Esophagus squamous epithelium (tissue), 5 donors: ENCODE measurements around the gene DDX52. TPM values are rescaled to one million over a fixed set of nuclear protein-coding genes. Genes with fewer than 3 reads are reported as not detected.

Experiments
- DNase-seq: peaks from one replicate; lab custom pipeline; 2025; lab: John Stamatoyannopoulos, UW
- H3K27ac ChIP-seq, 4 donors: fragments of 200-600 bp; sonication (generic); one replicate each; pipeline ENCODE4 v1.5.1; 2016 to 2019; ENCODE audit warnings: mild to moderate bottlenecking in 1 of 4
- H3K27me3 ChIP-seq, 4 donors: fragments of 200-600 bp; sonication (generic); 1 replicate in 3 of 4; 2 replicates in 1 of 4; pipeline versions ENCODE4 v1.5.1 to v1.6.0; 2017 to 2021; ENCODE audit warnings: antibody characterized with exemption in 1 of 4
- H3K36me3 ChIP-seq, 3 donors: fragments of 200-600 bp; sonication (generic); one replicate each; pipeline ENCODE4 v1.5.1; 2016 to 2019
- H3K4me1 ChIP-seq, 3 donors: fragments of 200-600 bp; sonication (generic); one replicate each; pipeline ENCODE4 v1.5.1; 2017 to 2019
- H3K4me3 ChIP-seq, 4 donors: fragments of 200-600 bp; sonication (generic); 1 replicate in 3 of 4; 2 replicates in 1 of 4; pipeline ENCODE4 v1.5.1; 2016 to 2019; ENCODE audit warnings: mild to moderate bottlenecking in 2 of 4, moderate library complexity in 1 of 4
- H3K9me3 ChIP-seq, 3 donors: fragments of 200-600 bp; sonication (generic); one replicate each; pipeline ENCODE4 v1.5.1; 2016 to 2019
- POLR2A ChIP-seq, 4 donors: fragments of 450-650 bp; IDR thresholded peaks; one replicate each; pipeline ENCODE4 v1.6.1; 2017; ENCODE audit warnings: antibody characterized with exemption in 4 of 4, mild to moderate bottlenecking in 4 of 4, moderate library complexity in 3 of 4
- WGBS, 2 donors: methylation state at CpG; one replicate each; pipeline ENCODE4 v1.1.5; 2018; 5-methylcytosine and 5-hydroxymethylcytosine counted together
- intact Hi-C: fragments of 100-400 bp; cut with DNase I; formaldehyde crosslinking; loops from one replicate; pipeline ENCODE4 v1.15.0; 2022
- total RNA-seq, 4 donors: library from RNA; depleted of rRNA; stranded (reverse); fragments of >200 nt; gene quantifications; one replicate each; pipeline ENCODE4 v1.1.0, GENCODE V29; 2016
- TF ChIP-seq, protein P1 (sequence below), 6 experiments: fragments of 450-650 bp in 4 of 6; fragments of 200-600 bp in 2 of 6; sonication (generic) in 2 of 6; IDR thresholded peaks; one replicate each; pipeline ENCODE4 v1.5.1; 2016 to 2019; ENCODE audit warnings: antibody characterized with exemption in 6 of 6, mild to moderate bottlenecking in 4 of 6, moderate library complexity in 4 of 6
- donor health status: DM: yes; HTN: yes; CAD: no.

DDX52 gene
- total RNA-seq, 4 donors from 2014 or later: 13.3 to 27.7 (median 21.6) TPM

DNA sequence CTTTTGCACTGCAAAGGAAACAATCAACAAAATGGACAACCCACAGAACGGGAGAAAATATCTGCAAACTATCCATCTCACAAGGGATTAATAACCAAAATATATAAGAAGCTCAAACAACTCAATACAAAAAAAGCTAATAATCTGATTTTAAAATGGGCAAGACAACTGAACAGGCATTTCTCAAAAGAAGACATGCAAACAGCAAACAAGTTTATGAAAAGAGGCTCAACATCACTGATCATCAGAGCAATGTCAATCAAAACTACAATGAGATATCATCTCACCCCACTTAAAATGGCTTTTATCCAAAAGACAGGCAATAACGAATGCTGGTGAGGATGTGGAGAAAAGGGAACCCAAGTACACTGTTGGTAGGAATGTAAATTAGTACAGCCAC lies 68.8 kb downstream of the DDX52 start:
- intact Hi-C loops: no loop called here
- TF ChIP-seq POLR2A (IDR thresholded peaks at IDR 0.05): no peak
- TF ChIP-seq, protein P1, sequence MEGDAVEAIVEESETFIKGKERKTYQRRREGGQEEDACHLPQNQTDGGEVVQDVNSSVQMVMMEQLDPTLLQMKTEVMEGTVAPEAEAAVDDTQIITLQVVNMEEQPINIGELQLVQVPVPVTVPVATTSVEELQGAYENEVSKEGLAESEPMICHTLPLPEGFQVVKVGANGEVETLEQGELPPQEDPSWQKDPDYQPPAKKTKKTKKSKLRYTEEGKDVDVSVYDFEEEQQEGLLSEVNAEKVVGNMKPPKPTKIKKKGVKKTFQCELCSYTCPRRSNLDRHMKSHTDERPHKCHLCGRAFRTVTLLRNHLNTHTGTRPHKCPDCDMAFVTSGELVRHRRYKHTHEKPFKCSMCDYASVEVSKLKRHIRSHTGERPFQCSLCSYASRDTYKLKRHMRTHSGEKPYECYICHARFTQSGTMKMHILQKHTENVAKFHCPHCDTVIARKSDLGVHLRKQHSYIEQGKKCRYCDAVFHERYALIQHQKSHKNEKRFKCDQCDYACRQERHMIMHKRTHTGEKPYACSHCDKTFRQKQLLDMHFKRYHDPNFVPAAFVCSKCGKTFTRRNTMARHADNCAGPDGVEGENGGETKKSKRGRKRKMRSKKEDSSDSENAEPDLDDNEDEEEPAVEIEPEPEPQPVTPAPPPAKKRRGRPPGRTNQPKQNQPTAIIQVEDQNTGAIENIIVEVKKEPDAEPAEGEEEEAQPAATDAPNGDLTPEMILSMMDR (IDR thresholded peaks at IDR 0.05): no peak
- Histone ChIP-seq H3K4me3 (no peak overlapping the region), H3K27ac (no peak overlapping the region), H3K27me3 (no peaks in the 10 kb centered on the region), H3K4me1 (no peaks in the 10 kb centered on the region), H3K36me3 (peaks cover 0 to 100% (median 21%) of the 10 kb centered on the region in 3 donors), H3K9me3 (no peaks in the 10 kb centered on the region)
- DNase-seq: no peak
- 96 to 98% methylated on average over 2 of the region's 2 CpGs for WGBS, 2 donors

DNA sequence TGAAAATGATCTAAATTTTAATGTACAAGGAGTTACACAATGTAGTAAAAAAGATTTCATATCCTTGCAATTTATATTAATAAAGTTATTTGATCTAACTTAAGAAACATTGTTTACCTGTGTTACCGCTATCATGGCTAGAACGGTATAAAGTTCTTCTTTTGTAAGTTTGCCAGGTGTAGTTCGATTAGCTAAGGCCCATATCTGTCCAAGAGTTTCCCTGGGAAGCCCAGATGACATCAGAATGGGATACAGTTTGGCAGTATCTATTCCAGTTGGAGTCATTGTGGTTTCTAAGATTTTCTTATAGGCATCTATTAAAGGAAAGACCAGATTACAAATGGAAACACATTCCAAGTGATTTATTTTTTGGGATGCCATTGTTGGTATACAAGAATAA lies 71.6 kb downstream of the DDX52 start:
- WGBS, 2 donors: 77 to 86% methylated on average over 3 of the region's 3 CpGs
- no peaks in the 10 kb centered on the region for H3K4me1 ChIP-seq
- TF ChIP-seq, protein P1 (IDR thresholded peaks at IDR 0.05): no peak
- TF ChIP-seq POLR2A (IDR thresholded peaks at IDR 0.05): no peak
- DNase-seq: no peak
- H3K36me3 ChIP-seq: peaks cover 5 to 100% (median 26%) of the 10 kb centered on the region in 3 donors
- H3K4me3 ChIP-seq: no peak overlapping the region
- no peaks in the 10 kb centered on the region for H3K27me3 ChIP-seq
- no peak overlapping the region for H3K27ac ChIP-seq
- intact Hi-C loops: no loop called here
- no peaks in the 10 kb centered on the region for H3K9me3 ChIP-seq

DNA sequence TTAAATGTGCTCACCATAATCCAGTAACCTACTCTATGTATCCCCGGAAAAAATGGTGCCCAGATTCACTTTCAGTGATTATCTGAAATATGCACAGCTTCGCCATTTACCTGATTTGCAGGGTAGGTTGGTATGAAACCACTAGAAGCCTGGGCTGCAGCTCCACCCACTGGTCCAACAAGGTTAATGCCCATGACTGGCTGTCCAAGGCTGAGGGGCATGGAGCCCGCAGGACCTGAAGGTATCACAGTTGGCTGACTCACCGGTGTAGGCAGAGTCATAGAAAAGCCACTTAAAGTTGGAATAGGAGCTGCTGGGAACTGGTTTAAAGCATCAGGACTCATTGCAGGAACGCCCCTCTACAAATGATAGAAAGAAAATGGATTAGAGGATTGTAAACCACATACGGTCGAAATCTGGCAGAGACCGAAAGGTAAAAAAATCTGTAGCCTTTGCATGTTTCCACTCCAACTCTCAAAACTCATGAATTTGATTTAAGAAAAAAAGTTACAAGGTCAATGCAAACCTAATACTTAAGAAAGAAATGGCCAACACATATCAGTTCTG lies 72.6 kb downstream of the DDX52 start:
- Histone ChIP-seq H3K27me3 (no peaks in the 10 kb centered on the region), H3K4me1 (no peaks in the 10 kb centered on the region), H3K36me3 (peaks cover 5 to 92% (median 28%) of the 10 kb centered on the region in 3 donors), H3K27ac (no peak overlapping the region), H3K4me3 (no peak overlapping the region), H3K9me3 (no peaks in the 10 kb centered on the region)
- intact Hi-C loops: no loop called here
- TF ChIP-seq POLR2A (IDR thresholded peaks at IDR 0.05): no peak
- TF ChIP-seq, protein P1 (IDR thresholded peaks at IDR 0.05): peak in 5 of 6 experiments; percentile 22 to 67 (median 28)
- WGBS, 2 donors: 82 to 83% methylated on average over 6 to 8 of the region's 8 CpGs
- DNase-seq: no peak

DNA sequence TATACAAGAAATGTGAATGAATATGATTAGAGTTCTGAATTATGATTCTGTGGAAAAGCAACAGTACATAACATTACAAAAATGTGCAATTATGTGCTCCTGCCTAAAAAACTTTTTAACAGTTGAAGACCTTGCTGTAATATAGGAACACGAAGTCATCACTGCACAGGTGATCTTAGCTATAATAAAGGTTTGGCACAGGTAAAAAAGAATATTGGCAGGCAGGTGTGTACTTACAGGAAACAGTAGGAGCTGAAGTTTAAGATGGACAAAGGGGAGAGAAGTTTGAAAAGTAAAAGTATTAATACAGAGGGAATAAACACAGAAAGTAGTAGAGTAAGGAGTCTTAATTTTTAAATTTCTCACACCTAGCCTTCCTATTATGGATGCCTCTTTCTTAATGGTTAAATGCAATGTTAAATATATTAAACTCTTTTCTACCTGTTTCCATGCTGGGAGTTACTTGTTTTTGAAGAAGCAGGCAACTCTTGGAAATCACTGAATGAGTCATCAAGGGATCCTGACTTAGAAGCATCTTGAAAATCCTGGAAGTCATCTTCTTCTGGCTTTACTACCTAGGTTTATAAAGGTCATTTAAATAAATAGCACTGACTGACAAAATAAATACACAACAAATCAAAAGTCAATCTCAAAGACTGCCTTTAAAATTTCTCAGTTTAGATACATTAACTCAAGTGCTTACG lies 74.7 kb downstream of the DDX52 start:
- Histone ChIP-seq H3K27ac (no peak overlapping the region), H3K36me3 (peaks cover 5 to 89% (median 19%) of the 10 kb centered on the region in 3 donors), H3K4me3 (no peak overlapping the region), H3K4me1 (no peaks in the 10 kb centered on the region), H3K9me3 (no peaks in the 10 kb centered on the region), H3K27me3 (no peaks in the 10 kb centered on the region)
- no peak for DNase-seq
- intact Hi-C loops: no loop called here
- WGBS, 2 donors: 93 to 97% methylated on average over 2 of the region's 2 CpGs
- TF ChIP-seq, protein P1 (IDR thresholded peaks at IDR 0.05): no peak
- no peak for TF ChIP-seq POLR2A (IDR thresholded peaks at IDR 0.05)

DNA sequence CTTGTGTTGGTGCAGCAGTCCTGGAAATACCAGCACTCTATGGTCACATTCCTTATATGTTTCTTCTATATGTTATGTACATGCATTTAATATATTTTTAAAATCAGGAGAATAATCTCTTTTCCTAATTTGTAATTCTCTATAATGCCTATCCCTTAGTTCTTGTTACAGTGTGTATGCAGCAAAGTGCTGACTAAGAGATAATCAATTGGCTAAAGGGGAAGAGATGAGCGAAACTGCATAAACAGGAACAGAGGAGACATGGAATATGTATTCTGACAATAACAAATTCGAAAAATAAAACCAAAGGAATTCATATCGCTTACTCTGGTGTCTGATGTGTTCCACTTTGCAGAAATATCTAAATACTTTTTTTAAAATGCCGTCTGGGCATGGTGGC lies 75.7 kb downstream of the DDX52 start:
- WGBS, 2 donors: 88 to 90% methylated on average over 4 of the region's 4 CpGs
- TF ChIP-seq POLR2A (IDR thresholded peaks at IDR 0.05): no peak
- TF ChIP-seq, protein P1 (IDR thresholded peaks at IDR 0.05): no peak
- H3K36me3 ChIP-seq: peaks cover 5 to 85% (median 19%) of the 10 kb centered on the region in 3 donors

More for the DNA sequence above, 75.7 kb downstream of the DDX52 start:
- no peak overlapping the region for H3K4me3 ChIP-seq
- no peak overlapping the region for H3K27ac ChIP-seq
- intact Hi-C loops: no loop called here
- no peaks in the 10 kb centered on the region for H3K9me3 ChIP-seq
- no peaks in the 10 kb centered on the region for H3K27me3 ChIP-seq
- H3K4me1 ChIP-seq: no peaks in the 10 kb centered on the region
- DNase-seq: no peak
